Naive thymus-derived CD4-positive, alpha-beta T cell (primary cell): Measurements from ENCODE around the gene WASHC2A. TPM values are rescaled to one million over a fixed set of nuclear protein-coding genes. Genes with fewer than 3 reads are reported as not detected.
"Not testable (repeated sequence)": the region's sequence is repeated elsewhere in the genome, so short reads cannot be mapped to it uniquely, and the experiment has no call there.

Source experiments
- ATAC-seq: fragments of 150-1000 bp; cut with Tn5 transposase; 2 replicates; pipeline ENCODE4 v1.10.0; 2021; ENCODE audit warnings: mild to moderate bottlenecking, moderate library complexity
- CTCF ChIA-PET: fragments of 350-600 bp; sonication (Branson Sonifier 250); formaldehyde crosslinking; loops from one replicate; lab custom pipeline; 2021; ENCODE audit warnings: antibody characterized with exemption; lab: Charles Lee
- POLR2A ChIA-PET: fragments of 350-600 bp; sonication (Branson Sonifier 250); formaldehyde crosslinking; loops from one replicate; lab custom pipeline; 2021; ENCODE audit warnings: antibody characterized with exemption, inconsistent platforms; lab: Charles Lee
- DNase-seq, 9 donors: peaks; one replicate each; pipeline versions ENCODE4 v3.0.0 to v3.0.0-alpha.2; 2020 to 2022; ENCODE audit warnings: mixed read lengths in 1 of 9
- H3K27ac ChIP-seq: one replicate; pipeline ENCODE4 v1.7.0; 2013; ENCODE audit warnings: mild to moderate bottlenecking, low read depth, low read length, moderate library complexity
- H3K27me3 ChIP-seq, 2 donors: one replicate each; pipeline ENCODE4 v1.7.0; 2013; ENCODE audit warnings: low read length in 2 of 2, mild to moderate bottlenecking in 2 of 2, moderate library complexity in 2 of 2; ENCODE audit not compliant: control insufficient read depth in 2 of 2, insufficient read depth in 2 of 2
- H3K36me3 ChIP-seq, 3 experiments: 1 replicate in 2 of 3; 2 replicates in 1 of 3; pipeline ENCODE4 v1.7.0; 2013; ENCODE audit warnings: low read length in 3 of 3, mild to moderate bottlenecking in 3 of 3, moderate library complexity in 1 of 3; ENCODE audit not compliant: insufficient read depth in 3 of 3, control insufficient read depth in 2 of 3
- H3K4me1 ChIP-seq, 2 donors: one replicate each; pipeline ENCODE4 v1.7.0; 2013; ENCODE audit warnings: low read length in 2 of 2, mild to moderate bottlenecking in 2 of 2, moderate library complexity in 1 of 2; ENCODE audit not compliant: control insufficient read depth in 2 of 2, insufficient read depth in 2 of 2
- H3K4me3 ChIP-seq: 2 replicates; pipeline ENCODE4 v1.7.0; 2013; ENCODE audit warnings: mild to moderate bottlenecking, low read length
- H3K9me3 ChIP-seq, 3 experiments: 1 replicate in 2 of 3; 2 replicates in 1 of 3; pipeline ENCODE4 v1.7.0; 2013; ENCODE audit warnings: low read length in 3 of 3; ENCODE audit not compliant: control insufficient read depth in 2 of 3
- H3K27ac Mint-ChIP-seq, 9 donors: one replicate each; pipeline ENCODE4 v1.8.0; 2020 to 2022; ENCODE audit warnings: mixed read lengths in 9 of 9, mild to moderate bottlenecking in 8 of 9, moderate library complexity in 5 of 9, inconsistent platforms in 2 of 9
- H3K27me3 Mint-ChIP-seq, 5 donors: one replicate each; pipeline ENCODE4 v1.8.0; 2021 to 2022; ENCODE audit warnings: mixed read lengths in 5 of 5, mild to moderate bottlenecking in 1 of 5
- H3K36me3 Mint-ChIP-seq, 5 donors: one replicate each; pipeline ENCODE4 v1.8.0; 2020 to 2022; ENCODE audit warnings: mixed read lengths in 5 of 5, mild to moderate bottlenecking in 3 of 5, inconsistent platforms in 1 of 5
- H3K4me1 Mint-ChIP-seq, 7 donors: one replicate each; pipeline ENCODE4 v1.8.0; 2020 to 2022; ENCODE audit warnings: mixed read lengths in 7 of 7, mild to moderate bottlenecking in 3 of 7, inconsistent platforms in 1 of 7
- H3K4me3 Mint-ChIP-seq, 10 donors: one replicate each; pipeline ENCODE4 v1.8.0; 2020 to 2022; ENCODE audit warnings: mild to moderate bottlenecking in 10 of 10, mixed read lengths in 10 of 10, moderate library complexity in 6 of 10, inconsistent platforms in 2 of 10
- H3K9me3 Mint-ChIP-seq, 11 donors: one replicate each; pipeline ENCODE4 v1.8.0; 2020 to 2022; ENCODE audit warnings: mixed read lengths in 11 of 11, mild to moderate bottlenecking in 4 of 11, inconsistent platforms in 1 of 11, moderate library complexity in 1 of 11
- intact Hi-C, 2 donors: fragments of 100-400 bp; cut with micrococcal nuclease; formaldehyde crosslinking; loops; one replicate each; pipeline ENCODE4 v1.15.1; 2023
- polyA plus RNA-seq, 2 donors: library from polyadenylated mRNA; unstranded; fragments of 300-500 nt; fragmentation: Illumina TruSeq; gene quantifications; one replicate each; pipeline ENCODE4 v1.2.3, GENCODE V29; 2021
- total RNA-seq, 6 experiments: library from RNA in 5 of 6; stranded (reverse) in 5 of 6; gene quantifications; 1 replicate in 5 of 6; 2 replicates in 1 of 6; pipeline ENCODE4 v1.2.3 and lab custom pipeline; 2021 to 2026

Gene WASHC2A
- total and polyA plus RNA-seq, 7 experiments from 2014 or later, result 21.0 to 74.5 (median 52.7) TPM

DNA sequence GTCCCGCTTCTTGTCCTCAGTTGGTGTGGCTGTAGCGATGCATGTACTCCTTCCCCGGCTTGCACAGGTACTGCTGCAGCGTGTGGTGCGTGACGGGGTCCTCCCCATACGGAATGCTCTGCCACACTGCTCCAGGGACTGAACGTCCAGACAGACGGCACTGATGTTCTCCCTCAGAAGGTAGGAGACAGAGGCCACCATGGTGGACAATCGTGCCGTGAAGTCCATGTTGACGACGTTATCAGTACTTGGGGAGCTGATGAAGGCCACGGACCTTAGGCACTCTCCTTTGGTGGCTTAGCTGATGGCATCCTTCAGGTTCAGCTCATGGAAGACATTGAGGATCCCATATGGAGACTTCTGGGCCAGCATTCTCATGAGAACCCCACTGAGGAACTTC is 42.1 kb upstream of the WASHC2A start:
- peaks cover 0 to 4% (median 0%) of the 10 kb centered on the region in 7 donors for H3K4me1 Mint-ChIP-seq
- ATAC-seq, result no peak

DNA sequence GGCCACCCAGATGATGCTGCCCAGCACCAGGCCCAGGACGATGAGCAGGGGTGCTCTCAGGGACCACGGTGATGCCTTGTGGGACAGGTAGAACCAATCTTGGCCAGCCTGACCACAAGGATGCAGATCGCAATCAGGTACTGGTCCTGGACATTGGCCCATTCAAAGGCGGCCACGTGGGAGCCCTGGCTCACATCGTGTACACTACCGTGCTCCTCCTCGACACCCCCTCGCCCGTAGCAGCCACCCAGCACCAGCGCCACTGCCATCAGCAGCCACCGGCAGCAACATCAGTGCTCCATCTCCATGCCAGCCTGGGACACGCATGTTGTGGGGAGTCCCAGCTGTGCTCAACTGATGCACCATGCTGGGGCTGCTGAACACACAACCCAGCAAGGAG is 40.6 kb upstream of the WASHC2A start:
- ATAC-seq (no peak), DNase-seq (no peak)
- Mint-ChIP-seq H3K27ac (no peak overlapping the region), H3K4me1 (peaks cover 0 to 4% (median 0%) of the 10 kb centered on the region in 7 donors), H3K4me3 (no peak overlapping the region), H3K27me3 (peaks cover 19 to 44% (median 29%) of the 10 kb centered on the region in 5 donors), H3K36me3 (no peaks in the 10 kb centered on the region), H3K9me3 (no peaks in the 10 kb centered on the region)
- Histone ChIP-seq H3K9me3 (no peaks in the 10 kb centered on the region), H3K4me3 (no peak overlapping the region), H3K27me3 (no peaks in the 10 kb centered on the region), H3K27ac (no peak overlapping the region), H3K4me1 (no peaks in the 10 kb centered on the region), H3K36me3 (no peaks in the 10 kb centered on the region)
- ChIA-PET POLR2A (no interaction called here), CTCF (no interaction called here)
- intact Hi-C loops, result loop anchor here in 1 of 2 donors (10.0 kb wide), 1 partner anchor 128 kb away; no protein-coding TSS in a partner anchor

More for the DNA sequence above, 42.1 kb upstream of the WASHC2A start:
- Histone ChIP-seq H3K27ac (no peak overlapping the region), H3K4me1 (no peaks in the 10 kb centered on the region), H3K9me3 (no peaks in the 10 kb centered on the region), H3K36me3 (no peaks in the 10 kb centered on the region), H3K4me3 (no peak overlapping the region), H3K27me3 (no peaks in the 10 kb centered on the region)
- intact Hi-C loops, result loop anchor here in 1 of 2 donors (10.0 kb wide), 1 partner anchor 129 kb away; no protein-coding TSS in a partner anchor
- Mint-ChIP-seq H3K36me3 (no peaks in the 10 kb centered on the region), H3K9me3 (no peaks in the 10 kb centered on the region), H3K27me3 (peaks cover 19 to 44% (median 29%) of the 10 kb centered on the region in 5 donors), H3K27ac (no peak overlapping the region), H3K4me3 (no peak overlapping the region)
- ChIA-PET POLR2A (no interaction called here), CTCF (no interaction called here)
- DNase-seq, result no peak

DNA sequence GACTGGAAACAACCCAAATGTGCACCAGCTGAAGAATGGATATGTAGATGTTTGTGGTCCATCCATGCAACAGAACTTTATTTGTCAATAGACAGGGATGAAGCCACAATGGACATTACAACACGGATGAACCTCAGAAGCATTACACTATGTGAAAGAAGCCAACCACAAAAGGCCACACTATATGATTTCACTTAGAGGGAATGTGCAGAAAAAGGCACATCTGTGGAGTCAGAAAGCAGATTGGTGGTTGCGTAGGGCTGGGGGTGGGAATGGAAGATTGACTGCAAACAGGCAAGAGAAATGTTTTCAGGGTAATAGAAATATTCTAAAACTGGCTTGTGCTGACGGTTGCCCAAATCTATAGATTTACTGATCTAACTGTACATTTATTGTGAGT is 34.3 kb upstream of the WASHC2A start:
- intact Hi-C loops, result no loop called here
- CTCF ChIA-PET, result no interaction called here
- Mint-ChIP-seq H3K27ac (no peak overlapping the region), H3K27me3 (peaks cover 0 to 11% (median 5%) of the 10 kb centered on the region in 5 donors), H3K4me3 (no peak overlapping the region), H3K4me1 (no peaks in the 10 kb centered on the region), H3K36me3 (peaks cover 0 to 4% (median 0%) of the 10 kb centered on the region in 5 donors), H3K9me3 (peaks cover 0 to 3% (median 0%) of the 10 kb centered on the region in 11 donors)
- Histone ChIP-seq H3K9me3 (no peaks in the 10 kb centered on the region), H3K27me3 (no peaks in the 10 kb centered on the region), H3K4me3 (no peak overlapping the region), H3K4me1 (no peaks in the 10 kb centered on the region), H3K27ac (no peak overlapping the region), H3K36me3 (no peaks in the 10 kb centered on the region)
- DNase-seq, result no peak
- ATAC-seq, result no peak
- POLR2A ChIA-PET, result no interaction called here

DNA sequence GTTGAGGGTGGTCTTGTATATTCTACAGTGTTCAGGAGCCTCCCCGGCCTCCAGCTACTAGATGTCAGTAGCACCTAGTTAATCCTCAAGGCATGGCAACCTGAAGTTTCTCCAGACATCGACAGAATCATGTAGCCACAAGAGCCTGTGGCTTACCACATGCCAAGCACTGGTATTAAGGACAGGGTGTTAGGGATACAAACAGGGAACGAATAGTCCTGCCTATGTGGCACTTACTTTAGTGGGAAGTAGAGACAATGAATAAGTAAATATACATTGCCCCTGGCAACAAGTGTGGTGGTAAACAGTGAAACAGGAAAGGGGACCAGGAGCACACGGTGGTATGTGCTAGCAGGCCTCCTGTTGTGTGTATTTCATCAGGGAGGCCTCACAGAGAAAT is 32.4 kb upstream of the WASHC2A start:
- CTCF ChIA-PET, H3K4me1 Mint-ChIP-seq: not testable (repeated sequence)

DNA sequence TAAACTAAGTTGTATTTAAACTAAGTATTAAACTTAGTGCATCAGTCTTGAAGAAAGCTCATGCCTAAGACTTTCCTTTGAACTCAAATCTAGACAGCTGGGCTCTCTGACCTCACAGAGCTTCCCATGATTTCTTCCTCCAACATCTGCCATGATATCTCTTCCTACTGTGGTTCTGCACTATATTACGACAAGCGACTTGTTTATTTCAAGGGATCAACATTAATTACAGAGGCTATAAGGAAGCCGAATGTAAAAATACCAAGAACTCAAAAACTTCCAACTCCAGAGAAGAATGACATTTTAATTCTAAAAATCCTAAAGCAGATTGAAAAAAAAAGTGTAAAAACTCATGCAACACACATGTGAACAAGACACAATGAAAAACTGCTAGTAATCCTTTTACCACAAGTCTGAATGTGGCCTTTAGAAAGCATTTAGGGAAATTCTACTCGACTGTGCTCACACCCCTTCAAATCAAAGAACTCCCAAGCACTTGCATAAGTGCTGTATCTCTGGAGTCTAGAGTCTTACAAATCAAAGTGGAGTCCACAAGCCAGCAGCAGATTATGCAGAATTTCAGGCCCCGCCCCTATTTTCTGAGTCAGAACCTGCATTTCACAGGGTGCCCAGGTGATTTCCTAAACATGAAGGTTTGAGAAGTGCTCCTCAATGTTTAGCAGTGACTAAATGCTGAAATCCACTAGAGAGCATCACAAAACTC is 22.7 kb upstream of the WASHC2A start:
- no peaks in the 10 kb centered on the region for H3K4me1 ChIP-seq
- no peak for ATAC-seq
- Mint-ChIP-seq H3K4me1 (no peaks in the 10 kb centered on the region), H3K27ac (no peak overlapping the region), H3K4me3 (no peak overlapping the region), H3K36me3 (peaks cover 0 to 16% (median 4%) of the 10 kb centered on the region in 5 donors), H3K27me3 (no peaks in the 10 kb centered on the region), H3K9me3 (no peaks in the 10 kb centered on the region)
- H3K27me3 ChIP-seq, result no peaks in the 10 kb centered on the region
- POLR2A ChIA-PET, result no interaction called here
- CTCF ChIA-PET, result no interaction called here
- no peak overlapping the region for H3K27ac ChIP-seq
- no peak overlapping the region for H3K4me3 ChIP-seq
- H3K9me3 ChIP-seq, result no peaks in the 10 kb centered on the region
- H3K36me3 ChIP-seq, result no peaks in the 10 kb centered on the region
- intact Hi-C loops, result no loop called here
- no peak for DNase-seq

More for the DNA sequence above, 32.4 kb upstream of the WASHC2A start:
- H3K4me3 ChIP-seq, H3K4me1 ChIP-seq, H3K27ac ChIP-seq, H3K27ac Mint-ChIP-seq, H3K4me3 Mint-ChIP-seq, H3K36me3 ChIP-seq, H3K9me3 ChIP-seq, DNase-seq, H3K27me3 ChIP-seq, POLR2A ChIA-PET, ATAC-seq, intact Hi-C loops, H3K9me3 Mint-ChIP-seq, H3K36me3 Mint-ChIP-seq: not testable (repeated sequence)
- H3K27me3 Mint-ChIP-seq, result peaks cover 0 to 11% (median 0%) of the 10 kb centered on the region in 5 donors

DNA sequence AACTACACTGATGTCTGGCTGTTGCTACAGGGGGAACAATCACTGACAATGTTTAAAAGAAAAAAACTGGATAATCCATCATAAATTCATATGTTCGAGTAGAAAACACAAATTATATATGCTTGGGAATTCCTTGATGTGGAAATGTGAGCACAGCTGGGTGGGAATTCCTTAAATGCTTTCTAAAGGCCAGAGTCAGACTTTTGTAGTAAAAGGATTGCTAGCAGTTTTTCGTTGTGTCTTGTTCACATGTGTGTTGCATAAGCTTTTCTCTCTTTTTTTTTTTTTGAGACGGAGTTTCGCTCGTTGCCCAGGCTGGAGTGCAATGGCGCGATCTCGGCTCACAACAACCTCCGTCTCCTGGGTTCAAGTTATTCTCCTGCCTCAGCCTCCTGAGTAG is 21.3 kb upstream of the WASHC2A start:
- H3K4me3 ChIP-seq, intact Hi-C loops, ATAC-seq, H3K36me3 ChIP-seq, H3K4me3 Mint-ChIP-seq, H3K27ac ChIP-seq, H3K27me3 Mint-ChIP-seq, H3K4me1 ChIP-seq, CTCF ChIA-PET, H3K4me1 Mint-ChIP-seq, H3K9me3 ChIP-seq, H3K27ac Mint-ChIP-seq, DNase-seq, H3K9me3 Mint-ChIP-seq, H3K27me3 ChIP-seq: not testable (repeated sequence)
- POLR2A ChIA-PET, result interaction anchor here (0.7 kb wide), 1 partner anchor 580 kb away, joined by 5 read pairs; no protein-coding TSS in a partner anchor
- H3K36me3 Mint-ChIP-seq, result peaks cover 0 to 12% (median 4%) of the 10 kb centered on the region in 5 donors

DNA sequence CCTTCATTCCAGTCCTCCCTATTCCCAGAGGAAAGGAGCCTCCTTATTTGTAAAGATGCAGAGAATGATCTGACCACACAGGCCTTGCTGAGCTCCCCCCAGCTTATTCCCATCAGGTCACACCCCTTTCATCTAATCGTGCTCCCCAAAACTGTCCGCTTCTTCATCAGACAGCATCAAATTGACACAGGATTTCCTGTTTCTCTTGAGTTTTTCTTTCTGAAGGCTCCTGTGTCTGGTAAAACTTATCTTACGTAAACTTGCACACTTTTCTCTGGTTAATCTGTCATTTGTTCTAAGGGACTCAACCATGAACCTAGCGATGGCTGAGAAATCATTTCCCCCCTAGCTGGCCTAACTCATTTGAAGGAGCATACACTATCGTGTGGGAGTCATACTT is 20.2 kb upstream of the WASHC2A start:
- H3K9me3 Mint-ChIP-seq, H3K4me1 ChIP-seq, H3K4me3 ChIP-seq, H3K4me3 Mint-ChIP-seq, H3K36me3 ChIP-seq, H3K27me3 ChIP-seq, H3K27me3 Mint-ChIP-seq, H3K9me3 ChIP-seq, H3K27ac ChIP-seq, H3K36me3 Mint-ChIP-seq, H3K27ac Mint-ChIP-seq, H3K4me1 Mint-ChIP-seq, DNase-seq, CTCF ChIA-PET, POLR2A ChIA-PET, intact Hi-C loops: not testable (repeated sequence)
- ATAC-seq, result peak; percentile 27
